GM10266 (cell line): ENCODE data around the gene INMT.

Experiments used
- DNase-seq: peaks from one replicate; pipeline ENCODE4 v3.0.0; 2012; ENCODE audit errors: extremely low spot score
- TF ChIP-seq, protein P1 (sequence below): IDR thresholded peaks from 2 replicates; pipeline ENCODE4 v1.5.1; 2012; ENCODE audit warnings: mild to moderate bottlenecking, low read depth; ENCODE audit not compliant: control insufficient read depth, insufficient read depth; ENCODE audit errors: missing control alignments

The INMT gene

DNA sequence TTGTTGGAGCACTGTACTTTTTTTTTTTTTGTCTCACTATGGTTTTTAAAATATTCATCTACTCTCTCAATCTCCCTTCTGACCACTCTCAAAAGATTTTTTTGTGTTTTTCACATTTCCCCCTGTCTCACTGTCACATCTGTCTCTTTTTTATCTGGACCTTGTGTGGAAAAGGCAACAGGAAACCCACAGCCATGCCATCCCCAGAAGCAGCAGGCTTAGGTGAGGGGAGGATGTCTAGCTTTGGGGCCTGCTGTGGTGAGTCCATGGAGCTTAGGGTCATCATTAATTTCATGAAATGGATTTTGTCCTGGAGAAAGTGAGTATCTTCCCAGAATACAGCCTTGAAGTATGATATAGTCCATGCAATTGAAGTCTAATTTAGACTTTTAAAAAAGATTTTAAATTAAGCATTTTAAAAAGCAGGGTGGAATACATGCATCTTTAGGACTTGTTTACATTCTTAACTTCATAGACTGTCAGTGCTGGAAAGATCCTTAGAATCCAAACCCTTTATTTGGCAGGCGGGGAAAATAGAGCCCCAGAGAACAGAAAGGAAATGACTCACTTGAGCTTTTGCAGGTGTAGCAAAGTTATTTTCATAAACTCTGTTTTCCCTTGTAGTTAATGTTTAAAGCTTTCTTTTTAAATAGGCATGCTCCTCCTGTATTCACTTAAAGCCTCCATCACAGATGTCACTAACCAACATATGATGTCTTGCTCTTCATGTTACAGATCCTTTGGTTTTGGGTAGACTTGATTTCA lies 44.4 kb downstream of the INMT start:
- TF ChIP-seq, protein P1, sequence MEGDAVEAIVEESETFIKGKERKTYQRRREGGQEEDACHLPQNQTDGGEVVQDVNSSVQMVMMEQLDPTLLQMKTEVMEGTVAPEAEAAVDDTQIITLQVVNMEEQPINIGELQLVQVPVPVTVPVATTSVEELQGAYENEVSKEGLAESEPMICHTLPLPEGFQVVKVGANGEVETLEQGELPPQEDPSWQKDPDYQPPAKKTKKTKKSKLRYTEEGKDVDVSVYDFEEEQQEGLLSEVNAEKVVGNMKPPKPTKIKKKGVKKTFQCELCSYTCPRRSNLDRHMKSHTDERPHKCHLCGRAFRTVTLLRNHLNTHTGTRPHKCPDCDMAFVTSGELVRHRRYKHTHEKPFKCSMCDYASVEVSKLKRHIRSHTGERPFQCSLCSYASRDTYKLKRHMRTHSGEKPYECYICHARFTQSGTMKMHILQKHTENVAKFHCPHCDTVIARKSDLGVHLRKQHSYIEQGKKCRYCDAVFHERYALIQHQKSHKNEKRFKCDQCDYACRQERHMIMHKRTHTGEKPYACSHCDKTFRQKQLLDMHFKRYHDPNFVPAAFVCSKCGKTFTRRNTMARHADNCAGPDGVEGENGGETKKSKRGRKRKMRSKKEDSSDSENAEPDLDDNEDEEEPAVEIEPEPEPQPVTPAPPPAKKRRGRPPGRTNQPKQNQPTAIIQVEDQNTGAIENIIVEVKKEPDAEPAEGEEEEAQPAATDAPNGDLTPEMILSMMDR: no peak
- DNase-seq: no peak

DNA sequence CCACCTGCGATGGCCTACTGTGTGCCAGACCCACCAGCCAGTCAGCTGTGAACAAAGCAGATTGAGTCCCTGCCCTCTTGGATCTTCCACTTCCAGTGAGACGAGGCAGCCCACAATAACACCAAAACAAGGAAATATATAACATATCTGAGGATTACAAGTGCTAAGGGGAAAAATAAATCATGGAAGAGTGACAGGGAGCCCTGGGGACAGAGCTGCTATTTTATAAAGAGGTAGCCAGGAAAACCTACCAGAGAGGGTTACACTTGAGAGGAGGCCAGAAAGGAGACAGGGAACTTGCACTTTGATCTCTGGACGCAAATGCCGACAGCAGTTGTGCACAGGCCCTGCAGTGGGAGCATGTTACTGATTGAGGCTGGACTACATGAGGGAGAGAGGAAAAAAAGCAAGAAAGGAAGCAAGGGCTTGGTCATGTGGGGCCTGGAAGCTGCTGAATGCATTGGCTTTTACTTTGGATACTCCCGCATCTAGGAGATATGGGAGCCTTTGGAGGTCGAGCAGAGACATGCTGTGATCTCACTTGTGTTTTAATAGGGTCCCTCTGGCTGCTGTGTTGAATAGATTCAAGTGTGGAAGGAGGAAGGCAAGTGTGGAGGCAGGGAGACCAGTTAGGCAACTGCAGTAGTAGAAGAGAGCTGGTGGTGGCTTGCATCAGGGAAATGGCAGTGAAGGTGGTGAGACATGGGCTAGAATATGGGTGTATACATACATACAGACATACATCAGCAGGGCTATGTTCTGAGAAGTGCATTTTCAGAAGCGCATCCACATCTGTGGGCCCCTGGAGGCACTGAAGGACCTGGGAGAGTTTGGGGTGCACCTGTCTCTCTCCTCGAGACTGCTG lies 45.5 kb downstream of the INMT start:
- no peak for DNase-seq
- TF ChIP-seq, protein P1: no peak

DNA sequence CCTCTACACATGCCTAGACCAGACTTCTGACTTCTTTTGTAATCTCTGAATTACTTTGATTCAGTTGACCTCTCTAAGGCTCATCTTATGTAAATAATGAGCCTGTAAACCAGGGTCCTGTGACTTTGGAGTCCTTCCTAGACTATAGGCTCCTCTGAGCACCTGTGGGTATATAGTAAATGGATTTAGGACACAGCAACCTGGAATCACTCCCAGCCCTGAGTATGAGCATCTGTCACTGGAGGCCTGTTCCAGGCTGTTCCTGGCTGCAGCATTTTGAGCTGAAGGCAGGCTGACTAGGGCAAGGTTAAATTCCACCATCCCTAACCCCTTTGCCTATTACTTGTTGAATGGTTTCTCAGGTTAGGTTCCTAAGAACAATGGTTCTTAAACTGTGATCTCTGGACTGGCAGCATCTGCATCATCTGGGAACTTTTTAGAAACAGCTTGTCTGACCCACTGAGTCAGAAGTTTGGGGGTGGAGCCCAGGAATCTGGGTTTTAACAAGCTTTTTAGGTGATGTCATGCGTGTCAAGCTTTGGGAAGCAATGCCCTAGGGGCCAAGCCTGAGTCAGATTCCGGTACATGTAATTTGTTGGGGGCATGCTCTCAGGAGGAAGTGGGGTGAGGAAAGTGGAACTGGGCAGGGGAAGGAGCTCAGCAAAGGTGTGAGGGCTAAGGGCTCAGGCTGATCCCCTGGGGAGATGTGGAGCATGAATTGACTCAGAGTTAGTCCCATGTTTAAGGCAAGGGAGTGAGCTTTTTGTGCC lies 47.5 kb downstream of the INMT start:
- TF ChIP-seq, protein P1: no peak
- peak; percentile 42 for DNase-seq

DNA sequence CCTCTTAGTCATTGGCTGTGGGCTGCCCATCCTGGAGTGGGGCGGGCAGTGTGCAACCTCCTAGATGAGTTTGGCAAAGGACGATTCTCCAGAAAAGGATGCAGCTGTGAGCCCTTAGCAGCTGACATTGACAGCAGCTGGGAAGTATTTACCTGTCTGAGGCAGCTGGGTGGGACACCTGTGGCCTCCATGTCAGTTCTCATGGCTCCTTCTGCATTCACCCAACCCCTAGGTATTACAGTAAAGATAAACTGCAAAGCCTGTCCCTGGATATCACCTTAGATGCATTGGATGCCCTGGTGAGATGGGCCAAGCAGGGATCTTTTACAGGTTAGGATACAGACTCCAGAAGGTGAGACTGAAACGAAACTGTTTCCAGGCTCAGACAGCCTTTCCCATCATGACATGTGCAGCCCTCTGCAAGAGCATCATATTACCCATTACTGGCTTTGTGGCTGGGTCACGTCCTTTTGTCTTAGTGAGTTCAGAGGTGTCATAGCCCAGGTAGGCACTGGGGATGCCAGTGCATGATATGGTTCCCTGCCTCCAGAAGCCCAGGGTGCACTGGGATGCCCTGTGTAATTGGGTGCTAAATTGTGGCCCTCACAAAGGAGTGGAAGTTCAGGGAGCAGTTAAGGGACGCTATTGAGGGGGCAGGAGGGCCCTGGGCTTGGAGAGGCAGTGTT lies 48.2 kb downstream of the INMT start:
- DNase-seq: no peak
- TF ChIP-seq, protein P1: peak; percentile 15

DNA sequence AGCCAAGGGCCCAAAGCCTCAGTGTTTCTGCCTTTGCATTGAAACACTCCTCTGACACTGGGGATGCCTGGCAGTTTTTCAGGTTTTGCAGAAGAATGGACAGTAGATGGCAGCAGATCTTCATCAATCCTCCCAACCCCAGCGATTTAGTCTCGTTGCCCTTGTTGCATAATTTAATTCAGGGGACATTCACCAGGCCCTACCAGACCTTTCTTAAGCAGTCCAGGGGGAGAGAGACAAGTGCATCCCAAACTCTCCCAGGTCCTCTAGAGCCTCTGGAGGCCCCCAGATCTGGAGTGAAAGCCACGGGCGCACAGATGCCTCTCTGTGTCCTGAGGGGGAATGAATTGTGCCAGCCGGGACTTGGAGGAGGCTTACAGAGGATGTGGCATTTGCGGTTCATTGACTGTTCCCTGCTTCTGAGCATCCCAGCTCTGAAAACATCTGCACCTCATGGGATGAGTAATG lies 48.9 kb downstream of the INMT start:
- TF ChIP-seq, protein P1: peak; percentile 67
- peak; percentile 74 for DNase-seq

DNA sequence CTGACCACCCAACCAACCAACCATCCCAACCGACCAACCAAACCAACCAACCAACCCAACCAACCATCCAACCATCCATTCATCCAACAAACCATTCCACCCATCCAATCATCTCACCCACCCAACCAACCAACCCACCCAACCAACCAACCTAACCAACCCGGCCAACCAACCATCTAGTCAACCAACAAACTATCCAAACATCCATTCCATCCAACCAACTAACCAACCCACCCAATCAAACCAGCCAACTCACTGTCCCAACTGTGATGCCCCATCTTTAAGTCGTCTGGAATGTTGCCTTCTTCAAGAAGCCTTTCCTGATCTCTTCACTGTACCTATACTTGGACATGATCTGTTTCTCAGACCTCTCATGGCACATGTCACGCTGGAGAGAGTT lies 50.9 kb downstream of the INMT start:
- no peak for DNase-seq
- TF ChIP-seq, protein P1: no peak
